Glutamatergic neuron (in vitro differentiated cells): ENCODE data around the gene STBD1. TPM values are rescaled to one million over a fixed set of nuclear protein-coding genes. Genes with fewer than 3 reads are reported as not detected.

ENCODE experiments used
- DNase-seq: peaks from one replicate; pipeline ENCODE4 v3.0.0; 2022
- H3K27ac Mint-ChIP-seq: one replicate; pipeline ENCODE4 v1.8.0; 2020; ENCODE audit warnings: mild to moderate bottlenecking, mixed read lengths, inconsistent platforms; ENCODE audit not compliant: unreplicated experiment
- H3K27me3 Mint-ChIP-seq: one replicate; pipeline ENCODE4 v1.8.0; 2020; ENCODE audit warnings: mild to moderate bottlenecking, moderate library complexity, mixed read lengths, inconsistent platforms; ENCODE audit not compliant: unreplicated experiment
- H3K36me3 Mint-ChIP-seq: one replicate; pipeline ENCODE4 v1.8.0; 2020; ENCODE audit warnings: mild to moderate bottlenecking, mixed read lengths, inconsistent platforms; ENCODE audit not compliant: unreplicated experiment
- H3K4me1 Mint-ChIP-seq: one replicate; pipeline ENCODE4 v1.8.0; 2020; ENCODE audit warnings: mild to moderate bottlenecking, low read depth, mixed read lengths, inconsistent platforms; ENCODE audit not compliant: unreplicated experiment
- H3K4me3 Mint-ChIP-seq: one replicate; pipeline ENCODE4 v1.8.0; 2020; ENCODE audit warnings: mild to moderate bottlenecking, mixed read lengths, inconsistent platforms; ENCODE audit not compliant: unreplicated experiment
- H3K9me3 Mint-ChIP-seq: one replicate; pipeline ENCODE4 v1.8.0; 2020; ENCODE audit warnings: mild to moderate bottlenecking, moderate library complexity, mixed read lengths, inconsistent platforms; ENCODE audit not compliant: unreplicated experiment
- total RNA-seq: library from RNA; stranded (reverse); fragmentation: NEBNext Ultra II Directional; extraction: Animal tissue kit (Norgen Biotek cat#: 25700); gene quantifications from one replicate; pipeline ENCODE4 v1.2.1, GENCODE V29; 2021; ENCODE audit not compliant: unreplicated experiment
- TF ChIP-seq, protein P1 (sequence below): fragments of 200-600 bp; sonication (generic); IDR thresholded peaks from one replicate; pipeline ENCODE4 v1.5.0; 2021; ENCODE audit not compliant: partially characterized antibody, unreplicated experiment

The STBD1 gene
- total RNA-seq, 1 donor from 2014 or later: 15.9 TPM

DNA sequence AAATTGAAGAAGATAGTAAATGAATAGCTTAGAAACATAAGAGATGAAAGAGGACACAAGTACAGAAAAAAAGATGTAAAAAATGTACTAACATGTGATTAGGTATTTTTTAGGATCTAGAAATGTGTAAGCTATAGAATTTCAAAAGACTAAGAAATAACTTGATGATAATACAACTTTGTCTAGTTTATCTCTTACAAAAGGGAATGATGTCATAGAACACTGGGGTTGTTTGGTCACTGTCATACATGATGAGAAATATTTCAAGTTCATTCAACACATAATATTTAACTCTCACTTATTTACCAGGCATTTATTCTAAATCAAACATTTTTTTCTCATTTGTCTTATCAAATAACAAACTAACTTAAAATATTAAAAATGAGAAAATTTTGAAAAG is 18.5 kb downstream of the STBD1 start:
- no peak overlapping the region for H3K27ac Mint-ChIP-seq
- TF ChIP-seq, protein P1, sequence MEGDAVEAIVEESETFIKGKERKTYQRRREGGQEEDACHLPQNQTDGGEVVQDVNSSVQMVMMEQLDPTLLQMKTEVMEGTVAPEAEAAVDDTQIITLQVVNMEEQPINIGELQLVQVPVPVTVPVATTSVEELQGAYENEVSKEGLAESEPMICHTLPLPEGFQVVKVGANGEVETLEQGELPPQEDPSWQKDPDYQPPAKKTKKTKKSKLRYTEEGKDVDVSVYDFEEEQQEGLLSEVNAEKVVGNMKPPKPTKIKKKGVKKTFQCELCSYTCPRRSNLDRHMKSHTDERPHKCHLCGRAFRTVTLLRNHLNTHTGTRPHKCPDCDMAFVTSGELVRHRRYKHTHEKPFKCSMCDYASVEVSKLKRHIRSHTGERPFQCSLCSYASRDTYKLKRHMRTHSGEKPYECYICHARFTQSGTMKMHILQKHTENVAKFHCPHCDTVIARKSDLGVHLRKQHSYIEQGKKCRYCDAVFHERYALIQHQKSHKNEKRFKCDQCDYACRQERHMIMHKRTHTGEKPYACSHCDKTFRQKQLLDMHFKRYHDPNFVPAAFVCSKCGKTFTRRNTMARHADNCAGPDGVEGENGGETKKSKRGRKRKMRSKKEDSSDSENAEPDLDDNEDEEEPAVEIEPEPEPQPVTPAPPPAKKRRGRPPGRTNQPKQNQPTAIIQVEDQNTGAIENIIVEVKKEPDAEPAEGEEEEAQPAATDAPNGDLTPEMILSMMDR: no peak

DNA sequence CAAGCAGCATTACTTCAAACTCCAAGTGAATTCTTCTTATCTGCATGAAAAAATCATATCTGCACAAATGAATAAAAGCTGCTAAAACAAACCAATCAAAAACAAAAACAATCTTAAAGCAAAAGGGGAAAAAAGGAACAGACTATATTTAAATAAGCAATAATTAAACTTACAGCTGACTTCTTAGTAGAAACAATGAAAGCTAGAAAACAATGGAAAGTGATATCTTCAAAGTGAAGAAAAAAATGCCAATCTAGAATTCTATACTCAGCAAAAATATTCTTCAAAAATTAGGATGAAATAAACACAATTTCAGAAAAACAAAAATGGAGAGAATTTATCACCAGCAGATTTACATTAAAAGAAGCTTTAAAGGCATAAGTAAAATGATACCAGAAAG is 20.0 kb downstream of the STBD1 start:
- TF ChIP-seq, protein P1: no peak
- no peak for DNase-seq
- Mint-ChIP-seq H3K27me3 (peaks cover 4% of the 10 kb centered on the region), H3K27ac (no peak overlapping the region), H3K4me3 (no peak overlapping the region), H3K36me3 (peaks cover 9% of the 10 kb centered on the region), H3K9me3 (peaks cover 4% of the 10 kb centered on the region), H3K4me1 (no peaks in the 10 kb centered on the region)

More for the DNA sequence above, 18.5 kb downstream of the STBD1 start:
- Mint-ChIP-seq H3K4me1 (no peaks in the 10 kb centered on the region), H3K27me3 (peaks cover 2% of the 10 kb centered on the region), H3K4me3 (no peak overlapping the region), H3K36me3 (peaks cover 16% of the 10 kb centered on the region), H3K9me3 (peaks cover 6% of the 10 kb centered on the region)
- DNase-seq: no peak

DNA sequence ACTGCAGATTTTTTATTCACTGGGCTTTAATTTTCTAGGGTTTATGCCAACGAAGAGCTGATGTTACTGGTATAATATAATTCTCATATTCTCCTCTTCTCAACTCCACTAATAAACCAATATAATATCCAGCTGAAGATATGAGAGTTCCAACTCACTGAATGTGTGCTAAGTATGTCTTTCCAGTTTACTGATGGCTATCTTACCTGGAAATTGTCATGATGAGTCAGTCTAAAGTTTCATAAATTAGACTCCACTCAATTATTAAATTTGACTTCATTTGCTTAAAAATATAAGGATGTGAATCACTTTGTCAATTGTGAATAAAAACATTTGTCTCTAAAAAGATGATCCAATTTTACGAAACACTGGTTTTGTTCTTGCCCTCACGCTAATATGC is 28.4 kb downstream of the STBD1 start:
- Mint-ChIP-seq H3K27ac (no peak overlapping the region), H3K36me3 (peaks cover 4% of the 10 kb centered on the region), H3K4me1 (no peaks in the 10 kb centered on the region), H3K9me3 (no peaks in the 10 kb centered on the region), H3K4me3 (no peak overlapping the region), H3K27me3 (peaks cover 2% of the 10 kb centered on the region)
- no peak for DNase-seq
- TF ChIP-seq, protein P1: no peak

DNA sequence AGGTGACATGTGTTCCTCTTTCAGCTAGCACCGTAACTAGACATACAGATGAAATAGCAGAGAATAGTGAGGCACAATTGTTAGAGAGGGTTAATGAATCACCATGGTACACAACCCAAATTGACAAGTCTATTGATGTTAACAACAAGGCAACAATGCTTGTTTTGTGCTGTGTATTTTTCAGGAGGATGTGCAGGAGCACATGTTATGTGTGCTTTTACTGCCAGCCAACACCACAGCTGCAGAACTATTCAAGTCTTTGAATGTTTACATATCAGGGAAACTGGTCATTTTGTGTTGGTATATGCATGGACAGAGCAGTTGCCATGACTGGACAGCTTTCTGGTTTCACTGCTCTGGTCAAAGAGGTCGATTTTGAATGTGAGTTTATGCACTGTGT is 32.8 kb downstream of the STBD1 start:
- Mint-ChIP-seq H3K27me3 (no peaks in the 10 kb centered on the region), H3K27ac (no peak overlapping the region)

DNA sequence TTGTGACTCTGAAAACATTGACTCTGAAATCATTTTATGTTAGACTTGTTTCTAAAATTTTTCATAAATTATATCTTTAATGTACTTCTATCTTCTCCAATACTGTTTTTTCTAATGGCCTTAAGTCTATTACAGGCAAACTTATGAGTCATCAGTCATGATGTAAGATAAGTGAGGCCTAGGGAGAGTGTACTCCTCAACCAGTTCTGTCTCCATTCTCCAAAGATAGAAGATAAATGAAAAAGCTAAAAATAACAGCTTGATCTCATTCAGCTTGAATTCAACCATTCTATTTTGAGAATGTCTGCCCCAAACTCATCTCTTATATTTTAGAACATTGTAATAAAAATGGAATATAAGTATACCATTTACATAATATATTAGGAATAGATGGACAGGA is 34.5 kb downstream of the STBD1 start:
- H3K27me3 Mint-ChIP-seq: no peaks in the 10 kb centered on the region
- TF ChIP-seq, protein P1: no peak
- no peak for DNase-seq
- H3K27ac Mint-ChIP-seq: no peak overlapping the region
- no peaks in the 10 kb centered on the region for H3K9me3 Mint-ChIP-seq
- H3K4me1 Mint-ChIP-seq: no peaks in the 10 kb centered on the region
- peaks cover 4% of the 10 kb centered on the region for H3K36me3 Mint-ChIP-seq
- no peak overlapping the region for H3K4me3 Mint-ChIP-seq

More for the DNA sequence above, 32.8 kb downstream of the STBD1 start:
- H3K4me1 Mint-ChIP-seq: no peaks in the 10 kb centered on the region
- H3K36me3 Mint-ChIP-seq: peaks cover 4% of the 10 kb centered on the region
- no peaks in the 10 kb centered on the region for H3K9me3 Mint-ChIP-seq
- no peak for DNase-seq
- no peak overlapping the region for H3K4me3 Mint-ChIP-seq
- TF ChIP-seq, protein P1: no peak
